Lower lobe of right lung (tissue), 2 donors: Measurements from ENCODE around the gene LMF1. TPM values are rescaled to one million over a fixed set of nuclear protein-coding genes. Genes with fewer than 3 reads are reported as not detected.

Source experiments
- ATAC-seq, 2 donors: fragments of 200-7000 bp; cut with Tn5 transposase; one replicate each; pipeline ENCODE4 v1.9.1; 2020 to 2022; ENCODE audit warnings: mild to moderate bottlenecking in 2 of 2, moderate library complexity in 2 of 2
- DNase-seq: peaks from one replicate; pipeline ENCODE4 v3.0.0-alpha.2; 2020
- H3K27ac ChIP-seq: fragments of 200-600 bp; one replicate; pipeline ENCODE4 v1.8.0; 2022
- H3K27me3 ChIP-seq: fragments of 200-600 bp; one replicate; pipeline ENCODE4 v1.8.0; 2022; ENCODE audit warnings: low read depth
- H3K36me3 ChIP-seq: fragments of 200-600 bp; one replicate; pipeline ENCODE4 v1.8.0; 2022; ENCODE audit warnings: mild to moderate bottlenecking
- H3K4me1 ChIP-seq: fragments of 200-600 bp; one replicate; pipeline ENCODE4 v1.8.0; 2022
- H3K4me3 ChIP-seq: fragments of 200-600 bp; one replicate; pipeline ENCODE4 v1.8.0; 2022; ENCODE audit warnings: mild to moderate bottlenecking
- H3K9me3 ChIP-seq: fragments of 200-600 bp; one replicate; pipeline ENCODE4 v1.8.0; 2022
- CTCF ChIP-seq: fragments of 200-600 bp; IDR thresholded peaks from one replicate; pipeline ENCODE4 v1.8.0; 2022; ENCODE audit warnings: antibody characterized with exemption, mild to moderate bottlenecking
- intact Hi-C: fragments of 100-400 bp; cut with DNase I; formaldehyde crosslinking; loops from one replicate; pipeline ENCODE4 v1.11.0; 2022
- total RNA-seq: library from RNA; stranded (reverse); fragmentation: NEBNext Ultra II Directional; extraction: Animal tissue kit (Norgen Biotek cat#: 25700); gene quantifications from one replicate; pipeline ENCODE4 v1.2.1, GENCODE V29; 2021
- donor health status: DM: no; HTN: yes; CAD: no; lungs with severe emphysema.

Gene LMF1
- total RNA-seq, 1 donor from 2014 or later: 23.8 TPM

DNA sequence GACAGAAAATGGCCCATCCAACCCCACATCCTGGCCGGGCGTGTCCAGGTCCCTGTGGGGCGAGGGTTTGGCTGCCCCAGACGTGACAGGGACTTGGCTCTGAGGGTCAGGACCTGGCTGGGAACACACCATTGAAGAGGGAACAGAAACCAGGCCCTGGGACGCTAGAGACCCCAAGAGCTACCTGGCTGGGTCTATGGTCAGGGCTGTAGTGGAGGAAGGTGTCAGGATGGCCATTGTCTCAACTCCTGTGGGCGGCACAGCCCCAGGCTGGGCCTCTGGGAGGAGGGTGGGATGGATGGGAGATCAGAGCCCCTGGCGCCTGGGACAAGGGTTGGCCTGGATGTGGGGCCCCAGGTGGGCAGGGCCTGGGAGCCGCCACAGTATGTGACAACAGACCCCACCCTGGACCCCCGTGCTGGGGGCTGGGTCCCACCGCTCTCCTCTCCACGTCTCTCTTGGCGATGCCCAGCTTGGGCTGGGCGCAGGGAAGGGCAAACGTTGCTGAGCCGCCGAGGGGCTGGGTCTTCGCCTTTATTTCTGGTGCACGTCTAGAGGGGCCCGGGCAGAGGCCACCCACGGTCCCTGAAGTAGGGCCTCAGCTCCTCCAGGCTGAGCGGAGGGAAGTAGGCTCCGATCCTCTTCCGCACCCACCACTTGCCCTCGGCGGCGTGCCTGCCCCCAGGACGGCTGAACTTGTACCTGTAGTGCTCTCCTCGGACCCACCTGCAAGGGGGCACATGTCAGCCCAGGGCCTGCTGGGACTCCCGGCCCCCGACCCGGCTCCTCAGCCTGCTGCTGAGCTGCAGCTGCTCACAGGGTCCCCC lies 116.6 kb downstream of the LMF1 start:
- no peak for TF ChIP-seq CTCF
- intact Hi-C loops: no loop called here
- Histone ChIP-seq H3K9me3 (no peaks in the 10 kb centered on the region), H3K36me3 (no peaks in the 10 kb centered on the region), H3K4me1 (no peaks in the 10 kb centered on the region), H3K27me3 (no peaks in the 10 kb centered on the region), H3K4me3 (no peak overlapping the region), H3K27ac (no peak overlapping the region)
- no peak for DNase-seq
- peak in 1 of 2 donors; percentile 3 for ATAC-seq

DNA sequence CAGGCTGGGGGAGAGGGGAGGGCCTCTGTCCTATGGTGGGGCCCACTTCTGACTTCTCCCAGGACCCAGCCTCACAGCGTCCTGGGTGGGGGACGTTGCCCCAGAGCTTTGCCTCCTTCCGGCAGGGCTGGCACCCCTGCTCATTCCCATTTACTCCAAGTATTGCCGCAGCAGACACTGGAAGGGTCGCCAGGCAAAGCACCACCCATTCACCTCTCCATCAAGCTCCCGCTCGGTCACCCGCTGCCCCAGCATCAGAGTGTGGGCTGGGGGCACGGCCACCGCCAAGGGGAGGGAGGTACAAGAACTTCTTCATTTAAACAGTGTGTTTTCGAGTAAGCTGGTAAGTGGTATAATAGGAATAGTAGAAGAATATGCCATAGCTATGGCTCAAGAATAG lies 117.5 kb downstream of the LMF1 start:
- Histone ChIP-seq H3K27me3 (no peaks in the 10 kb centered on the region), H3K4me3 (no peak overlapping the region), H3K4me1 (no peaks in the 10 kb centered on the region), H3K36me3 (no peaks in the 10 kb centered on the region), H3K9me3 (no peaks in the 10 kb centered on the region), H3K27ac (no peak overlapping the region)
- intact Hi-C loops: no loop called here
- TF ChIP-seq CTCF: no peak
- ATAC-seq (no peak), DNase-seq (no peak)

- Histone ChIP-seq H3K9me3 (no peaks in the 10 kb centered on the region), H3K4me3 (no peak overlapping the region), H3K36me3 (no peaks in the 10 kb centered on the region), H3K27me3 (no peaks in the 10 kb centered on the region), H3K27ac (no peak overlapping the region), H3K4me1 (no peaks in the 10 kb centered on the region)
- ATAC-seq (peak in 1 of 2 donors; percentile 4), DNase-seq (no peak)
- intact Hi-C loops: no loop called here
- TF ChIP-seq CTCF: no peak
These were observed 118.2 kb downstream of the LMF1 start for GRCh38 chr16:852451-853185.

DNA sequence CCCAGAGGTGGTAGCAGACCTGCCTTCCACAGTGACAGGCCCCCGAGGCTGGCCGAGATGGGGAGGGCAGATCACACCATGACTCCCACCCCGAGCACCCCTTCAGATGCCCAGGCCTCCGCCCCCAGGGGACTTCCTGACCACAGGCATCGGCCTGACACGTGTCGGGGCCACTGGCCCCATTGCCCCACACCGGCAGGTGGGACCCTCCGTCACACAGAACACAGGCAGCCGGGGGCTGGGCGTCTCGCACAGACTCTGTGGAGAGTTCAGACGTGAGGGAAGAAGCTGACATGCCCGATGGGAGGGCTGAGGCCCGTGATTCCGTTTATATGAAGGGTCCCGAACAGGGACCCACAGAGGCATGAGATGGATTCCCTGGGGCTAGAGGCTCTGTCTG lies 118.9 kb downstream of the LMF1 start:
- H3K27ac ChIP-seq: no peak overlapping the region
- no peak overlapping the region for H3K4me3 ChIP-seq
- no peaks in the 10 kb centered on the region for H3K9me3 ChIP-seq
- no peak for DNase-seq
- intact Hi-C loops: no loop called here
- TF ChIP-seq CTCF: no peak
- H3K4me1 ChIP-seq: no peaks in the 10 kb centered on the region
- no peak for ATAC-seq
- H3K27me3 ChIP-seq: no peaks in the 10 kb centered on the region
- no peaks in the 10 kb centered on the region for H3K36me3 ChIP-seq

DNA sequence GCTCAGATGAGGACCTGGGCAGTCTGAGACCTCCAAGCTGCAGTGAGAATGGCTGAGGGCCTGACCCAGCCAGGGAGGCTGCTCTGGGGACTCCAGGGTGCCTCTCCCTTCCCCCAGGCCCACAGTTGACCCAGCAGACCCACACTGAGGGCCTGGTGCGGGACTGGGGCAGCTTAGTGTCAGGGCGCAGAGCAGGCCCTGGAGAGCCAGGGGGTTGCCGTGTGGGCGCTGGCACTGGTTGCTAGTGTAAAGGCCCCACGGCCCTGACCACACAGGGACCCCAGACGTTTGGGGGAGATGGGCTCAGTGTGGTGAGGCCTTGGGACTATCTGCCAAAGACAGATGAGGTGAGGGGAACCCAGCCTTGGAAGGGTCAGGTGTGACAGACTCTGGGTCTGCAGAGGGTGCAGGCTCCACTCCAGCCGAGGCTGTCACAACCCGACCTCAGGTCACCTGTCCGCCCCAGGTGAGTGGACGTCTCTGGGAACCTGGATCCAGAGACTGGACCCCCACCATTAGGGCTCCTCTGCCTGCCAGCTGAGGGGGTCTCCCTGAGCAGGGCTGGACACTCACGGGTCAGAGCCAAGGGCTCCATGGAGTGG lies 119.5 kb downstream of the LMF1 start:
- Histone ChIP-seq H3K4me1 (no peaks in the 10 kb centered on the region), H3K27me3 (no peaks in the 10 kb centered on the region), H3K4me3 (no peak overlapping the region), H3K36me3 (no peaks in the 10 kb centered on the region), H3K27ac (no peak overlapping the region), H3K9me3 (no peaks in the 10 kb centered on the region)
- intact Hi-C loops: no loop called here
- no peak for TF ChIP-seq CTCF
- DNase-seq (no peak), ATAC-seq (peak in 1 of 2 donors; percentile 9)
